CD4-positive, alpha-beta T cell treated with Interleukin-2 at 100 ng/mL for 4 hours (primary cell): ENCODE results near the gene STX11.

Experiments used
- DNase-seq: peaks from one replicate; pipeline ENCODE4 v3.0.0-alpha.2; 2020; ENCODE audit warnings: low spot score

Gene STX11

GRCh38 chr6:144215402-144215931, 65.2 kb downstream of the STX11 start:
- peak; percentile 19 for DNase-seq

- DNase-seq = peak; percentile 93
Measured at GRCh38 chr6:144215932-144216667, 65.8 kb downstream of the STX11 start.

GRCh38 chr6:144216668-144217218, 66.4 kb downstream of the STX11 start:
- DNase-seq = no peak

- no peak for DNase-seq
Measured at GRCh38 chr6:144217264-144217663, 66.9 kb downstream of the STX11 start.

- DNase-seq = no peak
Measured at GRCh38 chr6:144217797-144218196, 67.5 kb downstream of the STX11 start.

GRCh38 chr6:144219056-144219685, 68.9 kb downstream of the STX11 start:
- peak; percentile 64 for DNase-seq

- no peak for DNase-seq
Measured at GRCh38 chr6:144220031-144220790, 69.9 kb downstream of the STX11 start.

- DNase-seq = no peak
Measured at GRCh38 chr6:144223686-144224085, 73.4 kb downstream of the STX11 start.

- DNase-seq = no peak
Measured at GRCh38 chr6:144231721-144232120, 81.4 kb downstream of the STX11 start.

- DNase-seq = no peak
Measured at GRCh38 chr6:144232176-144232831, 82.0 kb downstream of the STX11 start.

GRCh38 chr6:144232832-144233230, 82.5 kb downstream of the STX11 start:
- no peak for DNase-seq

GRCh38 chr6:144234399-144234798, 84.1 kb downstream of the STX11 start:
- no peak for DNase-seq

GRCh38 chr6:144234935-144235334, 84.6 kb downstream of the STX11 start:
- no peak for DNase-seq
